Left ventricle myocardium inferior (tissue), 1 donor: ENCODE data around the gene SLC1A7. TPM values are rescaled to one million over a fixed set of nuclear protein-coding genes. Genes with fewer than 3 reads are reported as not detected.

Experiments
- DNase-seq: peaks from one replicate; pipeline ENCODE4 v3.0.0-alpha.2; 2020
- H3K27ac ChIP-seq: fragments of 200-600 bp; replicated peaks from 2 replicates; pipeline ENCODE4 v1.8.0; 2021
- H3K27me3 ChIP-seq: fragments of 200-600 bp; 2 replicates; pipeline ENCODE4 v1.8.0; 2021; ENCODE audit warnings: low read depth
- H3K36me3 ChIP-seq: fragments of 200-600 bp; 2 replicates; pipeline ENCODE4 v1.8.0; 2021
- H3K4me1 ChIP-seq: fragments of 200-600 bp; 2 replicates; pipeline ENCODE4 v1.8.0; 2021
- H3K4me3 ChIP-seq: fragments of 200-600 bp; 2 replicates; pipeline ENCODE4 v1.8.0; 2021; ENCODE audit warnings: mild to moderate bottlenecking, moderate library complexity
- H3K9me3 ChIP-seq: fragments of 200-600 bp; replicated peaks from 2 replicates; pipeline ENCODE4 v1.8.0; 2021
- intact Hi-C: fragments of 100-400 bp; cut with micrococcal nuclease; formaldehyde crosslinking; loops from one replicate; pipeline ENCODE4 v1.11.0; 2022
- total RNA-seq: library from RNA; stranded (reverse); fragmentation: NEBNext Ultra II Directional; extraction: Animal tissue kit (Norgen Biotek cat#: 25700); gene quantifications from one replicate; pipeline ENCODE4 v1.2.1, GENCODE V29; 2021
- TF ChIP-seq, protein P1 (sequence below): fragments of 200-600 bp; IDR thresholded peaks from 2 replicates; pipeline ENCODE4 v1.8.0; 2021; ENCODE audit warnings: antibody characterized with exemption, mild to moderate bottlenecking, borderline replicate concordance
- donor health status: DM: no; HTN: yes; CAD: no; lungs with severe emphysema.

Gene SLC1A7
- total RNA-seq, 1 donor from 2014 or later, result 0.44 TPM

DNA sequence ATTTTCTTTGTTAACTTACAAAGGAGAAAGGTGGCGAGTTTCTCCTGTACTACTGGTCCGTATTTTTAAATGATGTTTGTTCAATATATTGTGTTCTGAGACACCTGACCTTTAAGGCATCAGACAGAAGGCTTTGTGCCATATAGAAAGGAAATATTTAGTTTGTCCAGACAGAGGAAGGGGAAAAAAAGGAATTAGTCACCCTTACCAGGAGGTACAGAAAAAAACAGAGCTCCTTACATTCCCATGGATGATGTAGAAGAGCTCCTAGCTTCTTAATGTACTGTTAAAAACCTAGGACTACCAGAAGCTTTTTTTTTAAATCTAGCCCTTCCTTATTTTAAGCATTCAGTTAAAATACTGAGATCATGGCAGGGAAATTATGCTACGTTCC, 92.9 kb downstream of the SLC1A7 start:
- intact Hi-C loops, result no loop called here
- Histone ChIP-seq H3K4me1 (peaks cover 49% of the 10 kb centered on the region), H3K4me3 (no peak overlapping the region), H3K9me3 (no peaks in the 10 kb centered on the region), H3K27ac (peak overlapping the region; percentile 68), H3K36me3 (peaks cover 38% of the 10 kb centered on the region), H3K27me3 (no peaks in the 10 kb centered on the region)
- TF ChIP-seq, protein P1, sequence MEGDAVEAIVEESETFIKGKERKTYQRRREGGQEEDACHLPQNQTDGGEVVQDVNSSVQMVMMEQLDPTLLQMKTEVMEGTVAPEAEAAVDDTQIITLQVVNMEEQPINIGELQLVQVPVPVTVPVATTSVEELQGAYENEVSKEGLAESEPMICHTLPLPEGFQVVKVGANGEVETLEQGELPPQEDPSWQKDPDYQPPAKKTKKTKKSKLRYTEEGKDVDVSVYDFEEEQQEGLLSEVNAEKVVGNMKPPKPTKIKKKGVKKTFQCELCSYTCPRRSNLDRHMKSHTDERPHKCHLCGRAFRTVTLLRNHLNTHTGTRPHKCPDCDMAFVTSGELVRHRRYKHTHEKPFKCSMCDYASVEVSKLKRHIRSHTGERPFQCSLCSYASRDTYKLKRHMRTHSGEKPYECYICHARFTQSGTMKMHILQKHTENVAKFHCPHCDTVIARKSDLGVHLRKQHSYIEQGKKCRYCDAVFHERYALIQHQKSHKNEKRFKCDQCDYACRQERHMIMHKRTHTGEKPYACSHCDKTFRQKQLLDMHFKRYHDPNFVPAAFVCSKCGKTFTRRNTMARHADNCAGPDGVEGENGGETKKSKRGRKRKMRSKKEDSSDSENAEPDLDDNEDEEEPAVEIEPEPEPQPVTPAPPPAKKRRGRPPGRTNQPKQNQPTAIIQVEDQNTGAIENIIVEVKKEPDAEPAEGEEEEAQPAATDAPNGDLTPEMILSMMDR, result no peak
- no peak for DNase-seq

DNA sequence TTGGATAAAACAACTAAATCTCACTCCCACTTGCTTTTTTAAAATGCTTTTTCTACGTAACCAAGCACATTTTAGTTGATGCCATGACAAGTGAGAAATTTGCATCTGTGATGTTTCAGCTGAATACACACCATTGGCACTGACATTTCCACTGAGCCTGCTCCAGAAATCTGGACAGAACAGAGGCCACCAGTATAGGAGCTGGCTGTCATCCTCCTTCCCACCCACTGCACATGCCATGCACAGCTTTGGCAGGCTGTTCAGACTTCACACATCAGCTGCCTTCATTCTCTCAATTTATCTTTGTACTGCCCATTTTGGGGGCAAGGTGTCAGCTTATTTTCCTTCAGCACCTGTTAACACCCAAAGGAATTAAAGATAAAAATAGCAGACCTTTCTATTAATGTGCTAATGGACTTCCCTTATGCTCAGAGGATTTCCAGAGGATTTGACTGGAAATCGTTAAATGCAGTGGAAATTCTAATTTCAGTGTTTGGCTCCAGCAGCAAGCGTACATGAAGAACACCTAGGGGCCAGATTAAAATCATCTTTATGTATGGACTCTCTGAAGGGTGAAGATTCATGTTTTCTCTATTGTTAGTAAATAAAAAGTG, 93.4 kb downstream of the SLC1A7 start:
- peak overlapping the region; percentile 68 for H3K27ac ChIP-seq
- intact Hi-C loops, result no loop called here
- H3K36me3 ChIP-seq, result peaks cover 38% of the 10 kb centered on the region
- TF ChIP-seq, protein P1, result no peak
- DNase-seq, result no peak
- H3K4me1 ChIP-seq, result peaks cover 49% of the 10 kb centered on the region
- H3K4me3 ChIP-seq, result no peak overlapping the region
- no peaks in the 10 kb centered on the region for H3K9me3 ChIP-seq
- H3K27me3 ChIP-seq, result no peaks in the 10 kb centered on the region

DNA sequence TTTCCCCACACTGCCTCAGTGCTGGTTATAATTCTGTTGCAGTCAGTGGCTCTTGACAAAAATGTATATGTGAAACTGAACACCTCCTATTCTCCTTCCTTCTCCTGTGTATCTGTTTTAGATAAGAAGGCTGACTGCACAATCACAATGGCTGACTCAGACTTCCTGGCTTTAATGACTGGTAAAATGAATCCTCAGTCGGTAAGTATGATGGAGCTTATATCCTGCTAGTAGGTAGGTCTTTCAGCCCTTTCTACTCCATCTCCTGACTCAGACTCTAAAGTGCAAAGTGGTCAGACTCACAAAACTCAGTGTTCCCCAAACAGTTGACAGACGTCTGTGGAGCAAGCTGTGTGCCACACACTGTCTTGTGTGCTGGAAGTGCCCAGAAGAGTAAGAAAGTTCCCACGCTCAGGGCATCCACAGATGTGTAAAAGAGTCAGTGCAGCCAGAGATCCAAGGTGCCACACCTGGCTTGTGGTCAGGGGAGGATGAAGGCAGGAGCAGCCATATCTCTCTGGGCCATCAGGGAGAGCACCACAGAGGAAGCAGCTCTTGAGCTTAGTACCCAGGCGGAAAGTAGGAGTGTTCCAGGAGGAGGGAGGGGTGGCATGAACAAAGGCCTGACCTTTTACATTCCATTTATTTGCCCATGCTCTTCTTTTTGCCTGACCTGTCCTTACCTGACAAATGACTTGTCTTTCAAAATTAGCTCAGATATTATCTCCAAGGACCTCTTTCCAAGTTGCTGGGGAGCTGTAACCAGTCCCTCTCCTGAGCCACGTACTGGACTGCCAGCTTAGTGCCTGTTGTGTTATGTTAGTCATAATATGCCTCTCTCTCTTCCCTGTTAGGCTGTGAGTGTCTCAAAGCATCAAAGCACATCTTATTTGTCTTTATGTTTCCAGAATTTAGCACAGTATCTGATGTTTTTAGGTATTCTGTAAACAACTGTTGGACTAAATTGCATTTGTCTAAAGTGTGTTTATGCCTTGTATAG, 94.4 kb downstream of the SLC1A7 start:
- Histone ChIP-seq H3K4me1 (peaks cover 49% of the 10 kb centered on the region), H3K4me3 (no peak overlapping the region), H3K36me3 (peaks cover 29% of the 10 kb centered on the region), H3K27ac (peak overlapping the region; percentile 68), H3K9me3 (no peaks in the 10 kb centered on the region), H3K27me3 (no peaks in the 10 kb centered on the region)
- TF ChIP-seq, protein P1, result no peak
- no peak for DNase-seq
- intact Hi-C loops, result no loop called here

DNA sequence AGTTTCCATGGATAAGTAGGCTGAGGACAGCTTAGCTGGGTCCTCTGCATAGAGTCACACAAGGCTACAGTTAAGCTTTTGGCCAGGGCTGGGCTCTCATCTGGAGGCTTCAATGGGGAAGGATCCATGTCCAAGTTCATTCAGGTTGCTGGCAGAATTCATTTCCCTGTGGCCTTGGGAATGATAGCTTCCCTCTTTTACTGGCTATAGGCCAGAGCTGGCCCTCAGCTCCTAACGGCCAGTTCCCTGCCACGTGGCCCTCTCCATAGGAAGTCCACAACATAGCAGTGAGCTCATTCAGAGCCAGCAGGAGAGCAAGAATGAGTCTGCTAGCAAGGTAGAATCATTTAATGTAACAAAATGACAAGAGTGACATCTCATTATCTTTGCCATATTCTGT, 95.5 kb downstream of the SLC1A7 start:
- Histone ChIP-seq H3K4me1 (peaks cover 49% of the 10 kb centered on the region), H3K27ac (peak overlapping the region; percentile 68), H3K27me3 (no peaks in the 10 kb centered on the region), H3K36me3 (peaks cover 27% of the 10 kb centered on the region), H3K4me3 (no peak overlapping the region), H3K9me3 (no peaks in the 10 kb centered on the region)
- TF ChIP-seq, protein P1, result no peak
- DNase-seq, result peak; percentile 48
- intact Hi-C loops, result no loop called here

DNA sequence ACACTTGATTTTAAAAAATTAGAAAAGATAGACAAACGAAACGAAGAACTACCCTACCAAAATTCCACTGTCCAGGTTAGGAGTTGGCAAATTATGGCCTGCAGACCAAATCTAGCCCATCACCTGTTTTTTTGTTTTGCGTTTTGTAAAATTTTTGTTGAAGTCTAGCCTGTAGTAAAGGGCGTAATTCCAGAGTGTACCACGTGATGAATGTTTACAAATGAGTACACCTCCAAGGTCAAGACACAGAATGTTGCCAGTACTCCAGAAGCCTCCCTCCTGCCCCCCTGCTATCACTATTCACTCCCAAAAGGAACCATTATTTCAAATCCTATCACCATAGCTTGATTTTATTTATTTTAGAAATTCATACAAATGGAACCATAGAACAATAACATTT, 97.5 kb downstream of the SLC1A7 start:
- Histone ChIP-seq H3K27me3 (no peaks in the 10 kb centered on the region), H3K9me3 (no peaks in the 10 kb centered on the region), H3K4me3 (no peak overlapping the region), H3K27ac (no peak overlapping the region), H3K36me3 (peaks cover 30% of the 10 kb centered on the region), H3K4me1 (peaks cover 38% of the 10 kb centered on the region)
- TF ChIP-seq, protein P1, result no peak
- DNase-seq, result no peak
- intact Hi-C loops, result no loop called here
